ENCODE results near the gene FOXN3.

GRCh38 chr14:89291351-89291940, 125.6 kb downstream of the FOXN3 start:
- TF ChIP-seq POLR2A (IDR thresholded peaks at IDR 0.05), result no peak
- TF ChIP-seq, protein P1, sequence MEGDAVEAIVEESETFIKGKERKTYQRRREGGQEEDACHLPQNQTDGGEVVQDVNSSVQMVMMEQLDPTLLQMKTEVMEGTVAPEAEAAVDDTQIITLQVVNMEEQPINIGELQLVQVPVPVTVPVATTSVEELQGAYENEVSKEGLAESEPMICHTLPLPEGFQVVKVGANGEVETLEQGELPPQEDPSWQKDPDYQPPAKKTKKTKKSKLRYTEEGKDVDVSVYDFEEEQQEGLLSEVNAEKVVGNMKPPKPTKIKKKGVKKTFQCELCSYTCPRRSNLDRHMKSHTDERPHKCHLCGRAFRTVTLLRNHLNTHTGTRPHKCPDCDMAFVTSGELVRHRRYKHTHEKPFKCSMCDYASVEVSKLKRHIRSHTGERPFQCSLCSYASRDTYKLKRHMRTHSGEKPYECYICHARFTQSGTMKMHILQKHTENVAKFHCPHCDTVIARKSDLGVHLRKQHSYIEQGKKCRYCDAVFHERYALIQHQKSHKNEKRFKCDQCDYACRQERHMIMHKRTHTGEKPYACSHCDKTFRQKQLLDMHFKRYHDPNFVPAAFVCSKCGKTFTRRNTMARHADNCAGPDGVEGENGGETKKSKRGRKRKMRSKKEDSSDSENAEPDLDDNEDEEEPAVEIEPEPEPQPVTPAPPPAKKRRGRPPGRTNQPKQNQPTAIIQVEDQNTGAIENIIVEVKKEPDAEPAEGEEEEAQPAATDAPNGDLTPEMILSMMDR (IDR thresholded peaks at IDR 0.05), result no peak
